ENCODE data around the gene TRIM62. TPM values are rescaled to one million over a fixed set of nuclear protein-coding genes. Genes with fewer than 3 reads are reported as not detected.

TRIM62 gene
- polyA plus RNA-seq, 2 of the 4 experiments (the other 2 are of a cell fraction): 0.79 to 1.5 TPM

DNA sequence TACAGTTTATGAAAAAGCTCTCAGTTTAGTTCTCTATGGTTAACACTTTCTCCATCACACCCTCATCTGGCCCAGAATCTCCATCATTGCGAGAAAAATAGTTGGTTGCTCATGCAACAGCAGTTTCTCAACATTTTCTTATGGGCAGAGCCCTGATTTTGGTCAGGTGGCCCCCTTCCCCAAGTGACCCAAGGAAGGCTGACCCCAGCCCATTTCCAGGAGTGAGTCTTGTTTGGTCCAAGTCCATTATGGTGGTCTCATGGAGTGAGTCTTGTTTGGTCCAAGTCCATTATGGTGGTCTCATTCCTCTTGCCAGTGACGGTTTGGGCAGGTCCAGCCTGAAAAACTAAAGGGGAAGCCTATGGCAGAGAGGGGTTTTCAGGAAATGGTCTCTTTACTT, 1.5 kb upstream of the TRIM62 start (continued):
- TF ChIP-seq, protein P1, sequence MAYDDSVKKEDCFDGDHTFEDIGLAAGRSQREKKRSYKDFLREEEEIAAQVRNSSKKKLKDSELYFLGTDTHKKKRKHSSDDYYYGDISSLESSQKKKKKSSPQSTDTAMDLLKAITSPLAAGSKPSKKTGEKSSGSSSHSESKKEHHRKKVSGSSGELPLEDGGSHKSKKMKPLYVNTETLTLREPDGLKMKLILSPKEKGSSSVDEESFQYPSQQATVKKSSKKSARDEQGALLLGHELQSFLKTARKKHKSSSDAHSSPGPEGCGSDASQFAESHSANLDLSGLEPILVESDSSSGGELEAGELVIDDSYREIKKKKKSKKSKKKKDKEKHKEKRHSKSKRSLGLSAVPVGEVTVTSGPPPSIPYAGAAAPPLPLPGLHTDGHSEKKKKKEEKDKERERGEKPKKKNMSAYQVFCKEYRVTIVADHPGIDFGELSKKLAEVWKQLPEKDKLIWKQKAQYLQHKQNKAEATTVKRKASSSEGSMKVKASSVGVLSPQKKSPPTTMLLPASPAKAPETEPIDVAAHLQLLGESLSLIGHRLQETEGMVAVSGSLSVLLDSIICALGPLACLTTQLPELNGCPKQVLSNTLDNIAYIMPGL (CRISPR knock-in tag; IDR thresholded peaks at IDR 0.05; ENCODE audit: borderline replicate concordance): no peak
- no peak for TF ChIP-seq NFE2L2 (conservative IDR thresholded peaks at IDR 0.05; ENCODE audit: low read length)

DNA sequence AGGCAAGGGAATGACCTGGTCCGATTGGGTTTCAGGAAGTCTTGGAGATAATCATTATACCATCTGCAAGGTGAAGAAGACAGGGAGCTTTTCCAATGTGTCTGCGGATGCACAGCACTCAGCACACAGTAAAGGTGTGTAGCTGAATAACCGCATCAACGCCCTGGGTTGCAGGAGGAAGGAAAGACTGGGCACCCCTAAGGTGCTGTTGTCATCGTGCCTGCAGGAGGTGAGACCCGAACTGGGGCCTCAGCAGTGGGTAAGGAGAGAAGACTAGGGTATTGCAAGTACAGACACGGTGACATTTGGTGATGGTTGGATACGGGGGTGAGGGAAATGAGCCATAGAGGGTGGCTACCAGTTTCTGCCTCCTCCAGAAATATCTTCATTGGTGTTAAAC, 1.1 kb upstream of the TRIM62 start:
- no peak overlapping the region for H3K27ac ChIP-seq
- FAIRE-seq (no peak), DNase-seq (ENCODE audit: low read depth in 1 of 2, low spot score in 1 of 2) (no peak), ATAC-seq (no peak)
- no peaks in the 10 kb centered on the region for H3K9me3 ChIP-seq
- ChIA-PET POLR2A (no interaction called here), CTCF (no interaction called here)
- WGBS (ENCODE audit: missing lambda C conversion rate): 26% methylated on average over 8 of the region's 8 CpGs
- TF ChIP-seq CEBPB (IDR thresholded peaks at IDR 0.05) (no peak), RNF2 (IDR thresholded peaks at IDR 0.05; ENCODE audit: borderline replicate concordance, low read depth) (no peak), HEYL (CRISPR knock-in tag; IDR thresholded peaks at IDR 0.05) (no peak), FOSB (CRISPR knock-in tag; IDR thresholded peaks at IDR 0.05) (no peak), KDM5A (IDR thresholded peaks at IDR 0.05) (no peak), FOXS1 (CRISPR knock-in tag; IDR thresholded peaks at IDR 0.05) (no peak), CBX2 (IDR thresholded peaks at IDR 0.05; ENCODE audit: borderline replicate concordance, low read depth) (no peak), MYC (IDR thresholded peaks at IDR 0.05; ENCODE audit: borderline replicate concordance, low read length) (no peak), PHF8 (IDR thresholded peaks at IDR 0.05; ENCODE audit: borderline replicate concordance, low read depth) (no peak), CHD4 (IDR thresholded peaks at IDR 0.05; ENCODE audit: borderline replicate concordance) (no peak)
- TF ChIP-seq, protein P1 (CRISPR knock-in tag; IDR thresholded peaks at IDR 0.05; ENCODE audit: borderline replicate concordance): no peak
- TF ChIP-seq, protein P2, sequence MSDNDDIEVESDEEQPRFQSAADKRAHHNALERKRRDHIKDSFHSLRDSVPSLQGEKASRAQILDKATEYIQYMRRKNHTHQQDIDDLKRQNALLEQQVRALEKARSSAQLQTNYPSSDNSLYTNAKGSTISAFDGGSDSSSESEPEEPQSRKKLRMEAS (IDR thresholded peaks at IDR 0.05): no peak
- TF ChIP-seq, protein P3, sequence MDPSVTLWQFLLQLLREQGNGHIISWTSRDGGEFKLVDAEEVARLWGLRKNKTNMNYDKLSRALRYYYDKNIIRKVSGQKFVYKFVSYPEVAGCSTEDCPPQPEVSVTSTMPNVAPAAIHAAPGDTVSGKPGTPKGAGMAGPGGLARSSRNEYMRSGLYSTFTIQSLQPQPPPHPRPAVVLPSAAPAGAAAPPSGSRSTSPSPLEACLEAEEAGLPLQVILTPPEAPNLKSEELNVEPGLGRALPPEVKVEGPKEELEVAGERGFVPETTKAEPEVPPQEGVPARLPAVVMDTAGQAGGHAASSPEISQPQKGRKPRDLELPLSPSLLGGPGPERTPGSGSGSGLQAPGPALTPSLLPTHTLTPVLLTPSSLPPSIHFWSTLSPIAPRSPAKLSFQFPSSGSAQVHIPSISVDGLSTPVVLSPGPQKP (IDR thresholded peaks at IDR 0.05; ENCODE audit: low read depth, low read length): no peak
- no peak overlapping the region for H3K4me3 ChIP-seq
- peaks cover 8% of the 10 kb centered on the region; the same call in 2 of the 3 replicates for H3K4me1 ChIP-seq
- no peak overlapping the region for H3K4me2 ChIP-seq

DNA sequence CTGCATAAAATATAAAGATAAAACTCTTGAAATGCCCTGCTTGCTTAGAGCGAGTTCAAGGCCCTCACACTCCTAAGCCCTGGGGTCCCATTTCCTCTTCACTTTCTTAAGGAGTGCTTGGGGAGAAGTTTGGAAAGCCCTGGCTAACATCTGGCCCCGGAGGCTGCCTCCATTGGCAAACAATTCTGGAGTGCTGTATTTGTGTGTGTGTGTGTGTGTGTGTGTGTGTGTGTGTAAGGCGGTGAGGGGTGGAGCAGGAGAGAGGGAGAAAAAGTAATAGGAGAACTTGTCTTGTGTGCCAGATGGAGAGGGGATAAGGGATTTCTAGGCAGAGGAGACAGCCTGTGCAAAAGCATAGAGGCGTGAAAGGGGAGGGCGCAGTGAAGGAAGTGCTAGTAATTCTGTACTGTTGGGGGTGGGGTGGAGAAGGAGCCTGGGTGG, 578 bp upstream of the TRIM62 start:
- ATAC-seq (no peak), FAIRE-seq (no peak), DNase-seq (ENCODE audit: low read depth in 1 of 2, low spot score in 1 of 2) (no peak)
- ChIA-PET POLR2A (no interaction called here), CTCF (no interaction called here)
- TF ChIP-seq, protein P4, sequence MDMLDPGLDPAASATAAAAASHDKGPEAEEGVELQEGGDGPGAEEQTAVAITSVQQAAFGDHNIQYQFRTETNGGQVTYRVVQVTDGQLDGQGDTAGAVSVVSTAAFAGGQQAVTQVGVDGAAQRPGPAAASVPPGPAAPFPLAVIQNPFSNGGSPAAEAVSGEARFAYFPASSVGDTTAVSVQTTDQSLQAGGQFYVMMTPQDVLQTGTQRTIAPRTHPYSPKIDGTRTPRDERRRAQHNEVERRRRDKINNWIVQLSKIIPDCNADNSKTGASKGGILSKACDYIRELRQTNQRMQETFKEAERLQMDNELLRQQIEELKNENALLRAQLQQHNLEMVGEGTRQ (IDR thresholded peaks at IDR 0.05): no peak
- no peak for TF ChIP-seq RNF2 (IDR thresholded peaks at IDR 0.05; ENCODE audit: borderline replicate concordance, low read depth)
- no peak for TF ChIP-seq JUNB (IDR thresholded peaks at IDR 0.05)
- no peak for TF ChIP-seq RFX5 (IDR thresholded peaks at IDR 0.05)
- TF ChIP-seq TFCP2L1 (CRISPR knock-in tag; IDR thresholded peaks at IDR 0.05): no peak
- TF ChIP-seq, protein P5, sequence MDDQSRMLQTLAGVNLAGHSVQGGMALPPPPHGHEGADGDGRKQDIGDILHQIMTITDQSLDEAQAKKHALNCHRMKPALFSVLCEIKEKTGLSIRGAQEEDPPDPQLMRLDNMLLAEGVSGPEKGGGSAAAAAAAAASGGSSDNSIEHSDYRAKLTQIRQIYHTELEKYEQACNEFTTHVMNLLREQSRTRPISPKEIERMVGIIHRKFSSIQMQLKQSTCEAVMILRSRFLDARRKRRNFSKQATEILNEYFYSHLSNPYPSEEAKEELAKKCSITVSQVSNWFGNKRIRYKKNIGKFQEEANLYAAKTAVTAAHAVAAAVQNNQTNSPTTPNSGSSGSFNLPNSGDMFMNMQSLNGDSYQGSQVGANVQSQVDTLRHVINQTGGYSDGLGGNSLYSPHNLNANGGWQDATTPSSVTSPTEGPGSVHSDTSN (IDR thresholded peaks at IDR 0.05): no peak
- TF ChIP-seq MAZ (IDR thresholded peaks at IDR 0.05; ENCODE audit: borderline replicate concordance, low read depth, low read length): no peak
- no peak for TF ChIP-seq HOXA7 (CRISPR knock-in tag; IDR thresholded peaks at IDR 0.05)
- TF ChIP-seq, protein P6, sequence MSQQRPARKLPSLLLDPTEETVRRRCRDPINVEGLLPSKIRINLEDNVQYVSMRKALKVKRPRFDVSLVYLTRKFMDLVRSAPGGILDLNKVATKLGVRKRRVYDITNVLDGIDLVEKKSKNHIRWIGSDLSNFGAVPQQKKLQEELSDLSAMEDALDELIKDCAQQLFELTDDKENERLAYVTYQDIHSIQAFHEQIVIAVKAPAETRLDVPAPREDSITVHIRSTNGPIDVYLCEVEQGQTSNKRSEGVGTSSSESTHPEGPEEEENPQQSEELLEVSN (IDR thresholded peaks at IDR 0.05; ENCODE audit: borderline replicate concordance, low read depth): no peak
- WGBS (ENCODE audit: missing lambda C conversion rate): 32% methylated on average over 5 of the region's 5 CpGs
- H3K4me3 ChIP-seq: peak overlapping the region; percentile 78
- H3K27ac ChIP-seq: no peak overlapping the region; a peak in 1 of 6 replicates
- peaks cover 8% of the 10 kb centered on the region; the same call in 2 of the 3 replicates for H3K4me1 ChIP-seq
- no peaks in the 10 kb centered on the region for H3K9me3 ChIP-seq
- peak overlapping the region; percentile 99 for H3K4me2 ChIP-seq

Measured in A549 (cell line).